ENCODE data around the gene FBXL16. TPM values are rescaled to one million over a fixed set of nuclear protein-coding genes. Genes with fewer than 3 reads are reported as not detected.
"Not testable (repeated sequence)": the region's sequence is repeated elsewhere in the genome, so short reads cannot be mapped to it uniquely, and the experiment has no call there.

Gene FBXL16
- total RNA-seq, 3 donors from 2014 or later, result 2.6 to 4.2 TPM; not detected in 1

DNA sequence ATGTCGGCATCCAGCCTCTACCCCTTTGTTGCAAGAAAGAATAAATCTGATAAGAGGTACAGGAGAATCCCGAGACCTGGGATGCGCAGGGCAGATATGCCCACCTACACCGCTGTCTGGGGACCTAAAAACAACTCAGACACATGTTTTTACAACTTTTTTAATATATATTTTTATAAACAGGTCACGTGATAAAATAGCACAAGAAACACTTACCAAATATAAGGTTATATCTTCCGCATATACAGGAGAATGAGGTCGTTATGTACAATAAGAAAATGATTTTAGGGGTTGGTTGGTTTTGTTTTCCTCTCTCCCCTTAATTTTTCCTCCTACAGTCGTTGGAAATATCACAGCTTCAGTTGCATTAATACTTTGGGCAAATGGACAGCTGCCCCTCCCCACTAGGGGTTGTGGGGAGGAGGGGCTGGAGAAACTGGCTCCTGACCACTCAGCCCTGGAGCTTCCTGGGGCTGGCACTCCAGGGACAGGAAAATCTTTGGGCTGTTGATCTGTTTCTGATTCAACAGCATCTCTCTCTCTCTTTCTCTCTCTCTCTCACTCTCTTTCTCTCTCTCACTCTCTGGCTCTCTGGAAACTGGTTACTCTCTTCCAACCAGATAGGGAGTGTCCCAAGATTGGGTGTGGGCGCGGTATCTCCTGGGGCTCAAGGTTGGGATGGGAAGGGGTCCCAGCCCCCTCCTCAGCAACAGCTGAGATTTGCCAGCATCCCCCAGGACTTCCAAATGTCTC is 13.1 kb downstream of the FBXL16 start:
- Histone ChIP-seq H3K4me1 (peaks cover 24 to 29% of the 10 kb centered on the region in 2 donors), H3K36me3 (no peaks in the 10 kb centered on the region), H3K27me3 (peaks cover 15 to 39% of the 10 kb centered on the region in 2 donors), H3K27ac (no peak overlapping the region), H3K9me3 (no peaks in the 10 kb centered on the region), H3K4me3 (no peak overlapping the region)
- TF ChIP-seq, protein P1, sequence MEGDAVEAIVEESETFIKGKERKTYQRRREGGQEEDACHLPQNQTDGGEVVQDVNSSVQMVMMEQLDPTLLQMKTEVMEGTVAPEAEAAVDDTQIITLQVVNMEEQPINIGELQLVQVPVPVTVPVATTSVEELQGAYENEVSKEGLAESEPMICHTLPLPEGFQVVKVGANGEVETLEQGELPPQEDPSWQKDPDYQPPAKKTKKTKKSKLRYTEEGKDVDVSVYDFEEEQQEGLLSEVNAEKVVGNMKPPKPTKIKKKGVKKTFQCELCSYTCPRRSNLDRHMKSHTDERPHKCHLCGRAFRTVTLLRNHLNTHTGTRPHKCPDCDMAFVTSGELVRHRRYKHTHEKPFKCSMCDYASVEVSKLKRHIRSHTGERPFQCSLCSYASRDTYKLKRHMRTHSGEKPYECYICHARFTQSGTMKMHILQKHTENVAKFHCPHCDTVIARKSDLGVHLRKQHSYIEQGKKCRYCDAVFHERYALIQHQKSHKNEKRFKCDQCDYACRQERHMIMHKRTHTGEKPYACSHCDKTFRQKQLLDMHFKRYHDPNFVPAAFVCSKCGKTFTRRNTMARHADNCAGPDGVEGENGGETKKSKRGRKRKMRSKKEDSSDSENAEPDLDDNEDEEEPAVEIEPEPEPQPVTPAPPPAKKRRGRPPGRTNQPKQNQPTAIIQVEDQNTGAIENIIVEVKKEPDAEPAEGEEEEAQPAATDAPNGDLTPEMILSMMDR (IDR thresholded peaks at IDR 0.05), result no peak
- TF ChIP-seq POLR2A (IDR thresholded peaks at IDR 0.05), result no peak
- no peak for TF ChIP-seq POLR2AphosphoS5 (IDR thresholded peaks at IDR 0.05)
- DNase-seq (ENCODE audit: low spot score in 2 of 2), result no peak
- intact Hi-C loops (cut with DNase I; ENCODE audit: low total_unique reads), result no loop called here

DNA sequence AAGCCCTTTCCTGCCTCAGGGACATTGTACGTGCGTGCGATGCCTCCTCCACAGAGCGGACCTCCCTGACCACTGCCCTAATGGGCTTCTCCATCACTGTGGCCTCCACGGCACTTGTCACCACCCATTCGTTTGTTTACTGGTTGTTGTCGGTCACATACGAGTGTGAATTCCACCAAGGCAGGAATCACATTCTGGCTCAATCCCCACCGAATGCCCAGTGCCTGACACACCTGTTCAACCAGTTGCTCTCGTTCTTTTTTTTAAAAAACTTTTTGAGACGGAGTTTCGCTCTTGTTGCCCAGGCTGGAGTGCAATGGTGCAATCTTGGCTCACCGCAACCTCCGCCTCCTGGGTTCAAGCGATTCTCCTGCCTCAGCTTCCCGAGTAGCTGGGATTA is 14.4 kb downstream of the FBXL16 start:
- DNase-seq (ENCODE audit: low spot score in 2 of 2), result peak in 1 of 2 donors; percentile 60
- H3K36me3 ChIP-seq; H3K4me3 ChIP-seq; H3K9me3 ChIP-seq; intact Hi-C loops (cut with DNase I; ENCODE audit: low total_unique reads): not testable (repeated sequence)
- Histone ChIP-seq H3K4me1 (peaks cover 24 to 29% of the 10 kb centered on the region in 2 donors), H3K27ac (peak overlapping the region; percentile 88 to 91), H3K27me3 (peaks cover 15 to 34% of the 10 kb centered on the region in 2 donors)

DNA sequence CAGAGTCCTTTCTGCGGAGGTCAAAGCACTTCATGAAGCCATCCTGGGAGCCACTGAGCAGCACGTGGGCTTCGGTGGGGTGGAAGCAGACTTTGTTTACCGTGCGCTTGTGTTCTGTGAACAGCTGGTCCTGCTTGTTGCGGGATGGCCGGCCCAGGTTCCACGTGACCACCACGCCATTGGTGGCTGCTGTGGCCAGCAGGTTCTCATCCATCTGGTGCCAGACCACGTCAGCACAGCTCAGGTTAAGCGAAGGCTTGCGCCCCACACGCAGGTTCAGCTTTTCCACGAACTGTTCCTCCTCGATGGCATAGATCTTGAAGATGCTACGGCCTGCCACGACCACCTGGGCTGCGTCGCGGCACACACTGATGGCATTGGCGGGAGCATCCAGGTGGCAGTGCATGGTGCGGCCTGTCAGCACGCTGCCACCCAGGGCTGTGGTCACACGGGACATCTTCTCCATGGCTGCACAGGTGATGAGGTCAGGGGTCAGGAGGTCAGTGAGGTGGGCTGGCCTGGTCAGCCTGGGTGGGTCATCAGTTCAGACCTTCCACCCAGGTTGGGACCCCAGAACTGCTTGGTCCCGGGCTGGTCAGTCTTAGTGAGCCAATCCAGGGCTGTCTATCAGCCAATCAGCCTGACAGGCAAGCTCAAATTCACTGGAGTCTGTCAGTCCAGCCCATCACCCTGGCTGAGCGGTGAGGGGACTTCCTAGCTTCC is 16.3 kb downstream of the FBXL16 start:
- DNase-seq (ENCODE audit: low spot score in 2 of 2), result no peak
- Histone ChIP-seq H3K27ac (peak overlapping the region; percentile 88 to 91), H3K9me3 (no peaks in the 10 kb centered on the region), H3K36me3 (no peaks in the 10 kb centered on the region), H3K4me3 (peak overlapping the region; percentile 85 to 98 (median 92)), H3K27me3 (peaks cover 8 to 18% of the 10 kb centered on the region in 2 donors), H3K4me1 (peaks cover 24 to 34% of the 10 kb centered on the region in 2 donors)
- intact Hi-C loops (cut with DNase I; ENCODE audit: low total_unique reads), result no loop called here
- TF ChIP-seq POLR2AphosphoS5 (IDR thresholded peaks at IDR 0.05) (no peak), POLR2A (IDR thresholded peaks at IDR 0.05) (no peak)
- TF ChIP-seq, protein P1 (IDR thresholded peaks at IDR 0.05), result no peak

DNA sequence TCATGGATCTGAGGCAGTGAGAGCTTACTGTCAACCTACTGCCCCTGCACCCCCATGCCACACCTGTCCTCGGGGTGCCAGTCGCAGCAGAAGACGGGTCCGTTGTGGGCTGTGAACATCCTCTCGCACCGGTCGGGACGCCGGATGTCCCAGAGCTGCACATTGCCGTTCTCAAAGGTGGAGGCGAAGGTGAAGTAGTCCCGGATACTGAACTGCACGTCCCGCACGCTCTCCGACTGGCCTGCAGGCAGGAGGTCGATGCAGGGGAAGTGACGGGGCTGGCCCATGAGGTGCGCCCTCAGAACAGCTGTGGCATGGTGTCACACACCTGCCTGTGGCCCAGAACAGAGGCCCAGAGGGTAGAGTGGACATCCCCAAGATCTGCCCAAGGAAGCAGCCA is 18.1 kb downstream of the FBXL16 start:
- Histone ChIP-seq H3K27ac (no peak overlapping the region), H3K9me3 (no peaks in the 10 kb centered on the region), H3K4me3 (no peak overlapping the region), H3K36me3 (no peaks in the 10 kb centered on the region), H3K4me1 (peaks cover 17 to 36% of the 10 kb centered on the region in 2 donors), H3K27me3 (no peaks in the 10 kb centered on the region)
- intact Hi-C loops (cut with DNase I; ENCODE audit: low total_unique reads), result no loop called here
- TF ChIP-seq POLR2A (IDR thresholded peaks at IDR 0.05), result no peak
- TF ChIP-seq, protein P1 (IDR thresholded peaks at IDR 0.05), result no peak
- no peak for TF ChIP-seq POLR2AphosphoS5 (IDR thresholded peaks at IDR 0.05)
- DNase-seq (ENCODE audit: low spot score in 2 of 2), result no peak

DNA sequence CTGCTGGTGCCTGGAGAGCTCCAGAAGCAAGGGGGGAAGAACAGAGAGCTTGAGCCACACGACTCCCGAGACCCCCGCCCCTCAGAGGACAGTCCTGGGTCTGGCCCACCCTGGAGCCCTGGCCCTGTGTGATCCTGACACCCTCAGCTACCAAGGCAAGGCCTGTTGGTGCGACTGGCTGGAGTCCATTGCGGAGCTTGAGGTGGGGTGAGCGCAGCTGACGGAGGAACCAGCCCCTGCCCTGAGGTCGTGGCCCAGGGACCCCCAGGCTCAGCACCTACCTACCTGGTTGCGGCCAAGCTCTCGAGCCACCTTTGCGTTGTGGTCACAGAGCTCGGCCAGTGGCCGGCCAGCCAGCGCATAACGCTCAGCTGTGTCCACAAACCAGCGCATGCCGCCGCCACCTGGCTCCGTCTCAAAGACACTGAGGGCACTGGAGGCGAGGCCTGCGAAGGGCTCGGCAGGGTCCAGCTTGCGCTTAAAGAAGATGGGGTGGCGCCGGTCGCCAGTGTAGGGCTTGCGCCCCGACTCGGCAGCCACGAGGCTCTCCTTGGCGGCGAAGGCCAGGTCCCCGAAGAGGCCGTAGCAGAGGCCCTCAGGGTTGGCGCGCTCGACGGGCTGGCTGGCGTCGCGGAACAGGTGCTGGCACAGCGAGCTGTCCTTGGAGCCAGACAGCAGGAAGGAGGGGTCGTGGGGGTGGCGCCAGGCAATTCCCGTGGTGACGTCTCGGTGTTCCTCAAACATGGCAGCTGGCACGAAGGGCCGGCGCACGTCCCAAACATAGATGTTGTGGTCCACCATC is 18.9 kb downstream of the FBXL16 start:
- no peak overlapping the region for H3K27ac ChIP-seq
- TF ChIP-seq POLR2AphosphoS5 (IDR thresholded peaks at IDR 0.05), result no peak
- TF ChIP-seq POLR2A (IDR thresholded peaks at IDR 0.05), result no peak
- no peaks in the 10 kb centered on the region for H3K9me3 ChIP-seq
- H3K27me3 ChIP-seq, result no peaks in the 10 kb centered on the region
- H3K36me3 ChIP-seq, result no peaks in the 10 kb centered on the region
- no peak for DNase-seq (ENCODE audit: low spot score in 2 of 2)
- H3K4me1 ChIP-seq, result peaks cover 19 to 40% of the 10 kb centered on the region in 2 donors
- intact Hi-C loops (cut with DNase I; ENCODE audit: low total_unique reads), result no loop called here
- H3K4me3 ChIP-seq, result no peak overlapping the region

All from breast epithelium (tissue), 4 donors.